Limb (tissue), 2 donors: ENCODE measurements around the gene ADH7.
"Not testable (repeated sequence)": the region's sequence is repeated elsewhere in the genome, so short reads cannot be mapped to it uniquely, and the experiment has no call there.

Experiments
- DNase-seq, 2 donors: peaks; one replicate each; pipeline ENCODE4 v3.0.0-alpha.2; 2016; ENCODE audit errors: extremely low spot score in 2 of 2

The ADH7 gene

GRCh38 chr4:99379571-99379970 is 55.6 kb downstream of the ADH7 start:
- DNase-seq = no peak

- no peak for DNase-seq
These were observed 56.3 kb downstream of the ADH7 start for GRCh38 chr4:99378876-99379275.

DNA sequence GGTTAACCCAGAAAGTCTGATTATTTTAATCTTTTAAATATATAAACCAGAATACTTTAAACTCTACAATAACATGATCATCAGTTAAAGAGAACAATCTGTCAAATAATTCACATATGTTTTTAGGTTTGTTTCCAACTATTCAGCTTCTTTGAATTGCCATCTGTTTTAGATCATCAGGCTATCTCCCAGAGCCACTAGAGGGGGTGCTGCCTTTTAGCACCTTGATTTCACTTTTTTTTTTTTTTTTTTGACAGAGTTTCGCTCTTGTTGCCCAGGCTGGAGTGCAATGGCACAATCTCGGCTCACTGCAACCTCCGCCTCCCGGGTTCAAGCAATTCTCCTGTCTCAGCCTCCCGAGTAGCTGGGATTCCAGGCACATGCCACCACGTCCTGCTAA is 57.8 kb downstream of the ADH7 start:
- DNase-seq = not testable (repeated sequence)

DNA sequence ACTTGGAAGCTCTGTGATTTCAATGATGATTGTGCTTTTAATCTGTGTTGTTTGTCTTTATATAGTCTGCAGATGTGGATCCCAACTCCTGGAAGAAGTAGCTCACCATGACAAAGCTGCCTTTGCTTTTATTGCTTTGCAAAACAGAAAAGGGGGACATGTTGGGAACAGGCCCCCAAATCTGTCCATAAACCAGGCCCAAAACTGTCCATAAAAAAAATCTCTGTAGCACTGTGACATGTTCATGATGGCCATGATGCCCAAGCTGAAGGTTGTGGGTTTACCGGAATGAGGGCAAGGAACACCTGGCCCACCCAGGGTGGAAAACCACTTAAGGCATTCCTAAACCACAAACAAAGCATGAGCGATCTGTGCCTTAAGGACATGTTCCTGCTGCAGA is 62.7 kb downstream of the ADH7 start:
- DNase-seq = not testable (repeated sequence)

DNA sequence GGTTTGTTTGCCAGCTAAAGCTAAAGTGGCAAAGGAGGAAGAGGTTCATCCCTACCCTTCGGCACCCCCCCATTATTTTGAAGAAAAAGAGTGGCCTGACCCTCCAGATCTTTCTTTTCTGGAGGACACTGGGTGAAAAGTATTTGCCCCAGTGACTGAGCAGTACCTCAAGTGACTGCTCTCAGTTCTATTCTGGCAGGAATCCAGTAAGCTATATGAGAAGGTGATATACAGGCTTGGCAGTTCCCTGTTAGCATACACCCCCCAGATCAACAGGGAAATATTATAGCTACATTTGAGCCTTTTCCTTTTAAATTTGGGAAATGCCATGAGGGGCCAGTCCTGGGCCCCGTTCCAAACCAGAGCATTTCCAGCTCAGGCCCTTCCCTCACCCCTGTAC is 67.3 kb downstream of the ADH7 start:
- DNase-seq = not testable (repeated sequence)

- no peak for DNase-seq
These were observed 68.7 kb downstream of the ADH7 start for GRCh38 chr4:99366491-99366890.

- DNase-seq = no peak
These were observed 72.4 kb downstream of the ADH7 start for GRCh38 chr4:99362768-99363167.
